Measurements from ENCODE around the gene DLG1.
"Not testable (repeated sequence)": the region's sequence is repeated elsewhere in the genome, so short reads cannot be mapped to it uniquely, and the experiment has no call there.

The DLG1 gene

DNA sequence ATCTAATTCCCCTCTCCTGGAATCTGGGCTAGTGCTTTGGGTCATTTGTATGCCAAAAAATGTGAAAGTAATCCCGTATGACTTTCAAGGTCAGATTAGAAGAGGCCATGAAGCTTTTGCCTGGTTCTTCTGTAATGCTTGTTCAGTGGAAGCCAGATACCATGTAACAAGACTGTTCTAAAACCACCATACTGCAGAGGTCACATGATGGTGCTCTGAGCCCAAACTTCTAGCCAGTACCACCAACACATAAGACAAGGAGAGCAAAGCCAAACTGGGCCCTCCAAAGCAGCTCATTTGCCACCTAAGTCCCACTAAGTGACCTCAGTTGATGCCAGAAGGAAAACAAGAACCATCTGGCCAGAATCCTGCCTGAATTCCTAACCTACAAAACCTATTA is 204.5 kb downstream of the DLG1 start:
- no peak for DNase-seq (ENCODE audit: low spot score)

GRCh38 chr3:197088370-197088769 is 210.0 kb downstream of the DLG1 start:
- DNase-seq (ENCODE audit: low spot score): peak; percentile 65

- no peak for DNase-seq (ENCODE audit: low spot score)
Measured at GRCh38 chr3:197085137-197085536, 213.3 kb downstream of the DLG1 start.

GRCh38 chr3:197083486-197083885 is 214.9 kb downstream of the DLG1 start:
- peak; percentile 28 for DNase-seq (ENCODE audit: low spot score)

GRCh38 chr3:197082871-197083270 is 215.5 kb downstream of the DLG1 start:
- DNase-seq (ENCODE audit: low spot score): peak; percentile 47

- no peak for DNase-seq (ENCODE audit: low spot score)
Measured at GRCh38 chr3:197080344-197080743, 218.1 kb downstream of the DLG1 start.

DNA sequence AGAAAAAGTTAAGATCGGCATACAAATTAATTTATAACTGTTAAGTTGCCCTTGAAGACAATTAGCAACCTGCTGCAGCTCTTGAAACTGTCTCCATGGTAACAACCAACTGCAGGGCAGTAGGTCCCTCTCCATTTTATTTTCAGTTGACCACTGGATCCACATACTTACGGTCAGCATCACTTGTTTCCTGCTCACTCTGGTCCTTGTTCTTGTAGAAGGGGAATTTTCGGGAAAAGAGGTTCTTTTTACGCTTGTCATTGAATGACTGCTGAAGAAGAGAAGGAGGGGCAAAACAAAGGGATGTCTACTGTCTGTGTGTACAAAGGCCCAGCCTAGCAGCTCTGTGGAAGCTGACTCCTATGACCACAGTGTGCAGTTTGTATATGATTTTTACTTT is 222.0 kb downstream of the DLG1 start:
- no peak for DNase-seq (ENCODE audit: low spot score)

DNA sequence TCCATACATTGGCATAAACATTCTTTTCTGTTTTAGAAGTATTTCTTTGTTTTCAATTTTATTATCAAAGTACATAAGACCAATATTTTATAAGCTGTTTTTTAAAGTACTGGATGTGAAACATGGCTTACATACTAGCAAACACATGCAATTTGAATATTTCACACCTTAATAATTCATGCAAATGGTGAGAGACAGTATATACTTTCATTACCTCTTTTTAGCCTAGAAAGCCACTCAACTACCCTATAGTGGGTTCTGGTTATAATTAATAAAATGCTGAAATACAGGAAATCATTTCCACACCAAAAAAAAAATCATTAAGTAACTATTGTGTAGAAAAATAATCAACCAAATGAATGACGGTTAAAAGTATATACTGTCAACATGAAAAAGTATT is 230.3 kb downstream of the DLG1 start:
- no peak for DNase-seq (ENCODE audit: low spot score)

DNA sequence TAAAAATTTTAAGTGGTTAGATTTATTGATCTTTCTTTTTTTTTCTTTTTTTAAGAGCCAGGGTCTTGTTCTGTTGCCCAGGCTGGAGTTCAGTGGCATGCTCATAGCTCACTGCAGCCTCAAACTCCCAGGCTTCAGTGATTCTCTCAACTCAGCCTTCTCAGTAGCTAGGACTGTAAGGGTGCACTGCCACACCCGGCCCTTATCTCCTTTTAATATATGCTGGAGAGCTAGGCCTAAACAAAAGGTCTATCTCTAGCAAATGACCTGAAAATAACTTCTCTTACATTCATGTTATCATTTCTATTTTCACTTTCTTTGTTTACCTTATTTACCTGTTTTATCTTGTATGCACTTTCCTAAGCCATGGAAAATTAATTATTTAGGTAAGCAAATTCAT is 233.6 kb downstream of the DLG1 start:
- no peak for DNase-seq (ENCODE audit: low spot score)

GRCh38 chr3:197062446-197062845 is 236.0 kb downstream of the DLG1 start:
- no peak for DNase-seq (ENCODE audit: low spot score)

DNA sequence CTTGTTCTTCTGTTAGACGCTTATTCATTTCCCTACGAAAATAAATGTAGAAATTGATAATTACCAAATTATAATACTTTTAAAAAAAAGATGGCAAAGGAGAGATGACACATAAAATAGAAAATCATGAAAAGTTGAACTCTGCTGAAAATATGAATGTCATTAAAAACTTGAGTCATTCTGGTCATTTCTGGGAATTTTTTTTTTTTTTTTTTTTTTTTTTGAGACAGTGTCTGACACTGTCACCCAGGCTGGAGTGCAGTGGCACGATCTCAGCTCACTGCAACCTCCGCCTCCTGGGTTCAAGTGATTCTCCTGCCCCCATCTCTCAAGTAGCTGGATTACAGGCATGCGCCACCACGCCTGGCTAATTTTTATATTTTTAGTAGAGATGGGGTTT is 246.8 kb downstream of the DLG1 start:
- not testable (repeated sequence) for DNase-seq (ENCODE audit: low spot score)

- DNase-seq (ENCODE audit: low spot score): no peak
Measured at GRCh38 chr3:197050511-197050910, 247.9 kb downstream of the DLG1 start.

DNA sequence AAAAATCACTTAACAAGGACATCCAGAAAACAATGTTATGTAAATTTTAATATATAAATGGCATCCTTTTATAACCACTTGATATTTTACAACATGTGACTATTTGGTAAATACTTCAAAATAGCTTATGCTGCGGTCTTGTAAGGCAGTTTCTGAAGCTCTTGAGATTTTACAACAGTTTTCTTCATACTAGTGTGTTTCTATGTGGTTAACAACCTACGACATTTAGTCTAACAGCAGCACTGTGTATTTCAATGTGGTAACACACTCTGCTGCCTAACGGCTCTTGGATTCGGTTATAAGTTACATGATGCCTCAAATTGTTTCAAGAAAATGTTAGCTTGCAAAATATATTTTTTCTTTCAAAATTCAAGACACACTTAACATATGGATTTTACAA is 255.9 kb downstream of the DLG1 start:
- no peak for DNase-seq (ENCODE audit: low spot score)

DNA sequence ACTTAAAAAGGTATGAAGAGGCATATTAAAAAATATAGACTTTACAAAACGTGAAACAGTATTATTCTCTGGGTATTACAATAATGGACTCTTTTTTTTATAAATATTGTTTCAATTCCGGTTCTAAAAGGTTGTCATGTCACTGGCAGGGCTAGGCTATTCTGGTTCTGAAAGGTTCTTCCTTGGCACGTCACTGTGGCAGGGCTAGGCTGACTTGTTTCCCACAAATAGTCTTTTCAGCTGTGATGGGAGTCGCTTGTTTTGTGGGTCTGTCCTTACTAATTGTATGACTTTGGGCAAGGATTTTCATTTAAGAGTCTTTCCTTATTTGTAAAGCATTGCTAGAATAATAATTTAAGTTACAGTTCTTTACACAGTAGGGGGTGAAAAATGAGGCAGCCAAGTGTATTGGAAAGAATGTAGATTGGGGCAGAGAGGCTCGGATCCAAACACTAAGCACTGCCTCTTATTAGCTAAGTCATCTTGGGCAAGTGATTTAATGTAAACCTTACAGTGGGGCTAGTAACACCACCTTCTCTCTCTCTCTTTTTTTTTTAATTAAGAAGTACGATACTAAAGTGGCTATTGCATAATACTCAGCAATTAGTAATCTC is 256.4 kb downstream of the DLG1 start:
- DNase-seq (ENCODE audit: low spot score): no peak

- DNase-seq (ENCODE audit: low spot score): no peak
Measured at GRCh38 chr3:197040658-197041057, 257.8 kb downstream of the DLG1 start.

- DNase-seq (ENCODE audit: low spot score): no peak
Measured at GRCh38 chr3:197038679-197039462, 259.5 kb downstream of the DLG1 start.

GRCh38 chr3:197035577-197035976 is 262.8 kb downstream of the DLG1 start:
- no peak for DNase-seq (ENCODE audit: low spot score)

DNA sequence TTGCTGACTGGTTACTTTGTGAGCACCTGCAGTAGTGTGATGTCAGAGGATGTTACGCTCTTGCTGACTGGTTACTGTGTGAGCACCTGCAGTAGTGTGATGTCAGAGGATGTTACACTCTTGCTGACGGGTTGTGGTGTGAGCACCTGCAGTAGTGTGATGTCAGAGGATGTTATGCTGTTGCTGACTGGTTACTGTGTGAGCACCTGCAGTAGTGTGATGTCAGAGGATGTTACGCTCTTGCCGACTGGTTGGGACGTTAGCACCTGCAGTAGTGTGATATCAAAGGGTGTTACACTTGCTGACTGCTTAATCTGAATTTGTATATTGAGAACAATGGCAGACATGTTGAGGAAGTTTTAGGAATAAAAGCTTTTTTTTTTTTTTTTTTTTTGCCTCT is 263.6 kb downstream of the DLG1 start:
- not testable (repeated sequence) for DNase-seq (ENCODE audit: low spot score)

- not testable (repeated sequence) for DNase-seq (ENCODE audit: low spot score)
Measured at GRCh38 chr3:197033764-197034163, 264.6 kb downstream of the DLG1 start.

GRCh38 chr3:197031315-197032285 is 266.8 kb downstream of the DLG1 start:
- peak; percentile 24 for DNase-seq (ENCODE audit: low spot score)

DNA sequence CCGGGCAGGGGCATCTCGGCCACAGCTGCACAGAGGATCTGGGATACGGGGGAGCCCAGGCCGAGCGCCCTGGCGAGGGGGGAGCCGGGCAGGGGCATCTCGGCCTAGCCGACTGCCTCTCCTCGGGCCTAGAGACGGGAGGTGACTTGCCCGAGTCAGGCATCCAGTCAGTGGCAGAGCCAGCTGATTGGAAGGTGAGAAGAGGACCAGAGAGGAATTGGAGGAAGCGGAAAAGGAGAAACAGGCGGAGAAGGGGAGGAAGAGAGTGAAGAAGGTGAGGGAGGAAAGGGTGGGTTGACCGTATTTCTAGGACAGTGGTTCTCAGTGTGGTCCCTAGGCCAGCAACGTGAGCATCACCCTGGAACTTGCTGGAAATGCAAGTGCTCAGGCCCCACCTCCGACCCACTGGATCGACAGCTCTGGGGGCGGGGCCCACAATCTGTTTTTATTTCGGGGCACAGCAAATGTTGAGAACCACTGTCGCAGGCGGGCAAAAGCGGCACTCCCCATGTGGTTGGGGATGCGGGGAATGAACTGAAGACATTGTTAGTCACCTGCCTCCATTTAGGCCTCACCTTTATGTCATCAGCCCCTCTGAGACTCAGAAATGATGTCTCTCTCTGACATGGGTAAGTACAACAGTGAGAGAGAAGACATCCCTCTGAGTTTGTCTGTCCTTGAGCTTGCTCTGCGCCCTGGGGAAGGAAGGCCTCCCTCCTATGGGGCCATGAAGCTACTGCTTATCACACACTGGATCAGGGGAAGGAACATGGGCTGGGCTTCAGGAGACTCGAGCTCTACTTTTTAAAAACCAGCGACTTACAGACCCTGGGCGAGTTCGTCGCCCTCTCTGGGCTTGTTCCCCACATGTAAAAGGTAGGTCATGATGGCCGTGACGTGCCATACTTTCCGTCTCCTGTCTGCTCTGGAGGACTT is 267.8 kb downstream of the DLG1 start:
- no peak for DNase-seq (ENCODE audit: low spot score)

All from putamen (tissue), 1 donor.